HG03571 (cell line): ENCODE results near the gene STAT4.

Experiments
- ATAC-seq: cut with Tn5 transposase; IDR thresholded peaks from one replicate; pipeline ENCODE4 v1.9.1; 2021; ENCODE audit not compliant: unreplicated experiment

The STAT4 gene

GRCh38 chr2:191176801-191177438 lies 26.1 kb upstream of the STAT4 start:
- no peak for ATAC-seq

DNA sequence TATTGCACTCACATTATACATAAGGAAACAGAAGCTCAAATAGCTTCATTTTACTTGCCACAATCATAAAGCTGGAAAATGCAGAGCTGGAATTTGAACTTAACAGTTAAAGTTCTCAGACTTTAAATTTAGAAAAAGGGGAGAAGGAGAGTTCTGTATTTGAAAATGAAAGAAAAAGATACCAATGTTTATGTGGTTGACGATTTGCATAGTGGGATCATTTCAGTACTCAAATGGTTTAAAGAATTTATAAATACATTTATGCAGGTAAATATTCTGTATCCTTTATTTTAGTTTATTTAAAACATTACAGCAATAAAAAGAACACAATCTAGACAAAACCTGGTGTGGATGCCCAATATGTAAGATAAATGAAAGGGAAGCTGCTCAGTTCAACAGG lies 25.5 kb upstream of the STAT4 start:
- no peak for ATAC-seq

- no peak for ATAC-seq
Observed at GRCh38 chr2:191174442-191174841, 23.6 kb upstream of the STAT4 start.

DNA sequence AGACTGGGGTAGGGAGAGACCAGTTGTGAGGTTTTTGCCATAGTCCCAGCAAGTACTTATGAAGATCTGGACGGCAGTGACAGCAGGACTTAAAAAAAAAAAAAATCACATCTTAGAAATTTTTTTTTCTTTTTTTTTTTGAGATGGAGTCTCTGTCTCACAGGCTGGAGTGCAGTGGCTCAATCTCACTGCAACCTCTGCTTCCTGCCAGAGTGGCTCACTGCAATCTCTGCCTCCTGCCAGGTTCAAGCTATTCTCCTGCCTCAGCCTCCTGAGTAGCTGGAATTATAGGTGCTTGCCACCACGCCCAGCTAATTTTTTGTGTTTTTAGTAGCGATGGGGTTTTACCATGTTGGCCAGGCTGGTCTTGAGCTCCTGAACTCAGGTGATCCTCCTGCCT lies 22.4 kb upstream of the STAT4 start:
- ATAC-seq, result no peak

- ATAC-seq, result no peak
Observed at GRCh38 chr2:191171708-191172355, 21.0 kb upstream of the STAT4 start.

DNA sequence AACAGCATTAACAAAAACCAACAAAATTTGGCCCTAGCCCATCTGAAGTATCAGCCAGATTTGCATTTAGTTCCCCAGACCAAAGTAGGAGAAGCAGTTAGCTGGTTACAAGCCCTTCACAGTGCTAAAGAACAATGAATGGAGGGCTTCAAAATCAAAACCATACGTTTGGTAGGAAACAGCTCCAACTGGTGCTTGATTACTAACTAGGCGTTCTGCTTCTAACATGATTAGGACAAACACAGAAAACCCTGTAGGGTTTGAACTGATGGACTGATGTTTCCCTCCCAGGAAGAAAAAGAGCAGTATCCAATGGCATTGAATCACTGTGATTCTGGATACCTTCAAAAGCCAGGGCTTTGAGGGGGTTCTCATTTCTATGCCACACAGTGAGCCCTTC lies 20.5 kb upstream of the STAT4 start:
- no peak for ATAC-seq

DNA sequence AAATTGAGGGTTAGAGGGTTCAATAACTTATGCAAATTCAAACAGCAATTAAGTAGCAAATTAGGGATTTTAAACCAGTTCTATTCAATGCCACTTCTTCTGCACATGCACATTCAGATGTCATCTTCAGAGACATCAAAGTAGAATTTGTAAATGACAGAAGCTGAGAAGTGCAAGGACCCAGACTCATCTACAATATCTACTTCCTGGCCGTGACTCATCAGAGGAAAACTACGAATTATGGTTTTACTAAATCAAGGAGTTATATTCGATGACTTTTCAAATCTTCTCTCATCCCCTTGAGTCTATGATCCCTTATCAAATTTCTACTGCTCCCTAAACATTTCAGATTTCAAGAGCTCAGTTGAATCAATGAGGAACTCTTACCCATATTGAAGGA lies 20.0 kb upstream of the STAT4 start:
- ATAC-seq, result no peak

DNA sequence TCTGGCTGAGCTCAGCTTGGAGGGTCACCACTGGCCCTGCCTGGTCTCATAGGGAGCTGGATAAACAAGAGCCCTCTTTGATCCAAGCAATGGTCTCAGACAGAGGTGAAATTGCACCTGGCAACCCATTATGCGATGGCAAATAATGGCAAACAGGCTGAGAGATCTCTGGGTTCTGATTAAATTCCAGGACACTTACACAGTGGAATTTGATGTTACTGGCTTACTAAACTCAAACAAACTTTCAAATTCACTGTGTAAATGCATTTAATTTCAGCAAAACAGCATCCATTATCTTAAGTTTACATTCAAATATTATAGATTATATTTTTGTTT lies 19.5 kb upstream of the STAT4 start:
- no peak for ATAC-seq

DNA sequence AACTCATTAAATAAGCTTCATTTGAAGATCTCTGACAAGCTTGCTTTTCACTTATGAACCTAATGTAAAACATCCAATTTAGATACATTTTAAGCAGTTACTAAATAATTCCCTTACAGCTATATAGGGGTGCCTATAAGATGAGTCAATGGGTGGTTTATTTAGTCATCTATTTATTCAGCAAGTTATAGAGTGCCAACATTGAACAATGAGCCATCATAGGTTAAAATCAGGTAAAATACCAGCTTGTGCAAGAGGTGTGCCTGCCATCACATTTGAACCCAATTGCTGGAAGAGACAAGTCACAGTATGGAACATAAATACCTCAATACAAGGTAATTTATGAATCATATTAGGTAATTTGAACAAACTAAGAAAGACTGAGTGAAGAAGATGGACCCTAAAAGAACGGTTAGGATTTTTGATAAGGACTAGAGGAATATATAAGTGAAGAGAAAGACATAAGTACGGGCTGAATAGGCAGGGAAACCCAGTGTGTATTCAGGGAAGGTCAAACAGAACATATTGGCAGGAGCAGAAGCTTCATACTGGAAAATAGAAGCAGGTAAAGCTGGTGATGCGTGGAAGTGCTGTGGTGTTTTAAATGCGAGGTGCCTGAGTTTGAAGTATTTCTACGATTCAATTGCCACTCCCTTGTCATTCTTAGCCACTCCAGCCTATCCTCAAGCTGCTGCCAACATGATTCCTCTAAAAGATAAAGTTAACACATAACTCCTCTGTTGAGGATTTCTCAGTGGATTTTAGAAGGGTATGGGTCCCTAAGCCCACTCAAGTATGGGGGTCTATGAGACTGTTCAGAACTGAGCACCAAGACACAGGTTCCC lies 18.9 kb upstream of the STAT4 start:
- no peak for ATAC-seq

DNA sequence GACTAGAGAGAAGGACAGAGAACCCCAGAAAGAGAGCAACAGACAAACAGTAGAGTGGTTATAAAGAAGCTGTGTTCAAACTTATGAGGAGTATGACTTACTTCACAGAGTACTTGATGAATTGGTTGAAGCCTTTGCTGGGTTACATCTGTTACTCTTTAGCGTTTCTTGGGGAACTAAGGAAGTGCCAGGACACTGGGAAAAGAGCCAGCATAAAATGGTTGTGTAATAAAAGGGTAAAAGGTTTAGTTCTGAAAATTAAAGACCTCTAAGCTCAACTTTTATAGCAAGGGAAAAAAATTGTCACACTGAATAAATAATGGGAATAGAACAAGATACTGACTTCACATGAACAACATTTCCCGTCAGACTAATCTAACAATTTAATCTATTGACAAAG lies 17.0 kb upstream of the STAT4 start:
- no peak for ATAC-seq

DNA sequence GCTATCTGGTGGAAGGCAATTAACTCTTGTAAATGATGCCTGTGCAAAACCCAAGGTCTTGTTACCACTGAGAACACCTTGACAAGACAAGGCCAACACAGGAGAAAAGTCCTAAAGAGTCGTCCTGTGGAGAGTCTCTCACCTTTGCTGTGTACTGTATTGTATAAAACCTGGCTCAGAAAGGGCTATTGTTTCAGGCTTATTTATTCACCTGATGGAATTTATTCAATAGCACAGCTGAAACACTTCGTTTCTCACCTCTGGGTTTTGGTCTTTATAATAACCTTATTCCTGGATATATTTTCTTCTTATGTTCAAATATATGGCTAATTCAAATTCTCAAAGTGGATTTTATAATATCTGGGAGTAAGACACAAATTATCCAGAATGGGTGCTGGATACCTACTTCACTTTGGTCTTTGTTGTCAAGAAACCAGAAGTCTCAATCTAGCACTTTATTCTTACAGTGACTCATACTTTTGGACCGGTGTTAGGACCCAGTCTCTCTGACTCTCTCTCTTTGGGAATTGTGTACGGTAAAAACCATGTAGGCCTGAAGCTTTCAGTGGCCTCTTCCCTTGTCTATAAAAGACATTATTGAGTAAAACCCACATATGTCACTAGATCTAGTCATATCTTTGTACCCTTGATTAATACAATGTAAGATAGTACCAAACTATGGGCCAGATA lies 16.1 kb upstream of the STAT4 start:
- ATAC-seq, result no peak

GRCh38 chr2:191166111-191166755 lies 15.4 kb upstream of the STAT4 start:
- no peak for ATAC-seq

DNA sequence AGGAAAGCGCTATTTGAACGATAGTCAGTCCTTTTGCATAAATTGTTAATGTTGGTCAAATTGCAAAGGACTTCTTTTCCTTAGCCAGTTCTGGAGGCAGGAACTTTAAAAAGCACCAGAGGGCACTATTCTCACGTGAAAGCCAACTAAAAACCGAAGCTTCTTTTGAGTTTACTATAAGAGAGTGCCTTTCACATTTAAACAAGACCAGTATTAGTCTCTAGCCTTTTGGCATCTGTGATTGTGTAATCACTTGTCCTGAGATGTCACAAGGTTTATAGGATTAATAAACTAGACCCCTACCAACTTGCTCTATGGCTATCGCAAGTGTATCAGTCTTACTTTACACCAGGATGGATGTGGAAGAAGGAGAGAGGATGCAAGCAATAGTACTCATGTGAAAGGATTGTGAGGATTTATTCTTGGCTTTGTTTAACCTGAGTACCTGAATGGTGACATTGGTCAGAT lies 14.4 kb upstream of the STAT4 start:
- ATAC-seq, result peak; percentile 78

DNA sequence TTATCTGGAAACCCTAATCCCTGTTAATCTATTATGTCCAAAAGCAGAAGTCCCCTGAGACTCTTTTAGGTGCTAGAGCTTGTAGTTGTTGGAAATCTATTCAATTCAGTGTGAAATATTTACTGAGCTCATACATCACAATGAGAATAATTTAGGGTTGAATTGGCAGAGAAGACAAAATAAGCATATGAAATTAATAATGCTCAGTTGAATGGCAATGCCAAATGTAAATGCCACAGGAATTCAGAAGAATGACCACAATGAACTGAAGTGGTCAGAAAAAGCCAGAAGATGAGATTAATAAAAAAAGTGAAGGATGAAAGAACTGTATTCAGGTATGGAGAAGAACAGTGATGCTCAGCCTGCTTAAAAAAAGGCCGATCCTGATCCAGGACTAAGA lies 8.0 kb upstream of the STAT4 start:
- ATAC-seq, result no peak

DNA sequence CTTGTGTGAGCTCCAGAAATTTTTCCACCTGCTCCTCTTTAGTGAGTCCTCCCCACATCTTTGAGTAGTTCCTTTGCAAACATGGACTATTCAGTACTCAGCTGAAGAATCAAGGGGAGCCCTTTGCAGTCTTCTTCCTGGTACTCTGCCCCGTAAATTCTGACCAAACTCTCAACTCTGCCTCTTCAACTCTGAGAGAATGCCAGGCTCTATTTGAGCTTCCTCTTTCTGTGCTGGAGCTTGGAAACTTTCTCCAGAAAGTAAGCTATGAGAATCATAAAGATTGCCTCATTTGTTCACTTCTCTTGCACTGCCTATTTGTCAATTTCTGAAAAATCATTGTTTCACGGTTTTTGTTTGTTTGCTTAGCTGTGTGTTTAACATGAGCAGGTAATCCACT lies 7.4 kb upstream of the STAT4 start:
- ATAC-seq, result no peak

- ATAC-seq, result no peak
Observed at GRCh38 chr2:191155608-191156071, 4.8 kb upstream of the STAT4 start.

DNA sequence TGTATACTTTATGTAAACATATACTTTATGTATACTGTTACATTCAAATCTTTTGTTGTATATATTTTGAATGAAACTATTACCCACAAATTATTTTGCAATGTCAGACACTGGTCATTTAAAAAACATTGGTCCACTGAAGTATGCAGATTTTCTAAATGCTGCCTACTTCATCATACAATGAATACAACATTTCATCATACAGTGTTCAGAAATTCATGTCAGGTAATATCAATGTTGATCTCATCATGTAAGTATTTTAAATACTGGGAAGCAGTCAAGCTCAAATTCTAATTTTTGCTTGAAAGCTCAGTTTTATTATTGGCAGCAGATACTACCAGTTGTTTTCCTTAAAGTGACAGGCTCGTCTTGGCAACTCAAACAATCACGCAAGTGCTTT lies 2.9 kb upstream of the STAT4 start:
- ATAC-seq, result no peak

DNA sequence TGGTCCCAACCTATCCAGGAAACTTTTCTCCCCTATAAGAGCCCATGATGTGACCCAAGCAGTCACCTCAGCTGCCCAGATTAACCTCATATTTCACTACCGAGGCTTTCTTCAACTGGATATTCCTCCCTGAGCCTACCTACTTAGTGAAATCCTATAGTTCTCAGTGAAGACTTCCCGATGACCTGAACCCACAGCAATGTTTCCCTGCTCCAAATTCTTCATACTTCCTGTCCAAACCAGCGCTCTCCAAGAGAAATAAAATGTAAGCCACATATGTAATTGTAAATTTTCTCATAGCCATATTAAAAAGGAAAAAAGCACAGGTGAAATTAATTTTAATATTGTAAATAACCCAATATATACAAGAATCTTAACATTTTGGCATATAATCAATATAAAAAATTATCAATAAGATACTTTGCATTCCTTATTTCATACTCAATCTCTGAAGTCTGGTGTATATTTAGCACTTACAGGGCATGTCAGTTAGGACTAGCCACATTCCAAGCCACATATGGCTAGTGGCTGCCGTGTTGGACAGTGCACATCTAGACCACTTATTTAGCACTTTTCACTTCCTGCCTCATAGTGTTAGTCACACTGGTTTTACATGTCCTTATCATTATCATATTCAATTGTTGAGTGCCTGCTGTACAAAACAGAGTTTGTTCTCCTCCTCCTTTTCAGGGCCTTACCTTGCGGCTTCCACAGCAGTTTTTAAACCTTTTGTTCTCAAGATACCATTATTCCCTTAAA lies 1.9 kb upstream of the STAT4 start:
- no peak for ATAC-seq

- no peak for ATAC-seq
Observed at GRCh38 chr2:191151331-191151730, 537 bp upstream of the STAT4 start.

- peak; percentile 13 for ATAC-seq
Observed at GRCh38 chr2:191150230-191150599, 579 bp downstream of the STAT4 start.
